COLO668 (cell line): Measurements from ENCODE around the gene ENTR1.
"Not testable (repeated sequence)": the region's sequence is repeated elsewhere in the genome, so short reads cannot be mapped to it uniquely, and the experiment has no call there.

ENCODE experiments used
- DNase-seq: peaks from one replicate; lab custom pipeline; 2025; ENCODE audit not compliant: unreplicated experiment; lab: John Stamatoyannopoulos, UW

The ENTR1 gene

DNA sequence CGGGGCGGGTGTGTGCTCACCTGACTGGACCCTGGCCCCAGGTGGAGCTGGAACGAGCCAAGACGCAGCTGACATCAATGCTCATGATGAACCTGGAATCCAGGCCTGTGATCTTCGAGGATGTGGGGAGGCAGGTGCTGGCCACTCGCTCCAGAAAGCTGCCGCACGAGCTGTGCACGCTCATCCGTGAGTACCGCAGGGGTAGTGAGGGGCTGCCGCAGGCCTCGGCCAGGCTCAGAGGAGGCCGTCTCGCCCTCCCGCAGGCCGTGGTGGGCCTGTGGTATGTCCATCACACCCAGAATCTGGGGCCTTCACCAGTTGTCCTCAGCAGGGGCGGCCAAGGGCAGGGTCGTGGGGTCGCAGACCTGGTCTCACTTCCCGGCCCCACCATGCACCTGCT lies 11.4 kb upstream of the ENTR1 start:
- DNase-seq, result no peak

DNA sequence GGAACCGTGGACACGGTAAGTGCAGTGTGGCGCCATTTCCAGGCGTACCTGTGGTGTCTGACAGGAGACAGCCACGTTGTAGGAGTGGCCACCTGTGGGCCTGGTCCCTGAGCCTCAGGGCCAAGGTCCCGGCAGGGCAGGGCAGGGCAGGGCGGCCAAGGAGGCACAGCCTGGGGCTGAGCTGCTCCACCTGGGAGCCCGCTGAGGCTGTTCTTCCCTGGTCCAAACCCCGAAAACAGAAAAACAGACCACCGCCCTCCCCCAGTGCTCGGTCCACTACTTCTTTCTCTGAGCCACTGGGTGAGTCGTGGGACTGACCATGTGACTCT lies 8.6 kb upstream of the ENTR1 start:
- no peak for DNase-seq

DNA sequence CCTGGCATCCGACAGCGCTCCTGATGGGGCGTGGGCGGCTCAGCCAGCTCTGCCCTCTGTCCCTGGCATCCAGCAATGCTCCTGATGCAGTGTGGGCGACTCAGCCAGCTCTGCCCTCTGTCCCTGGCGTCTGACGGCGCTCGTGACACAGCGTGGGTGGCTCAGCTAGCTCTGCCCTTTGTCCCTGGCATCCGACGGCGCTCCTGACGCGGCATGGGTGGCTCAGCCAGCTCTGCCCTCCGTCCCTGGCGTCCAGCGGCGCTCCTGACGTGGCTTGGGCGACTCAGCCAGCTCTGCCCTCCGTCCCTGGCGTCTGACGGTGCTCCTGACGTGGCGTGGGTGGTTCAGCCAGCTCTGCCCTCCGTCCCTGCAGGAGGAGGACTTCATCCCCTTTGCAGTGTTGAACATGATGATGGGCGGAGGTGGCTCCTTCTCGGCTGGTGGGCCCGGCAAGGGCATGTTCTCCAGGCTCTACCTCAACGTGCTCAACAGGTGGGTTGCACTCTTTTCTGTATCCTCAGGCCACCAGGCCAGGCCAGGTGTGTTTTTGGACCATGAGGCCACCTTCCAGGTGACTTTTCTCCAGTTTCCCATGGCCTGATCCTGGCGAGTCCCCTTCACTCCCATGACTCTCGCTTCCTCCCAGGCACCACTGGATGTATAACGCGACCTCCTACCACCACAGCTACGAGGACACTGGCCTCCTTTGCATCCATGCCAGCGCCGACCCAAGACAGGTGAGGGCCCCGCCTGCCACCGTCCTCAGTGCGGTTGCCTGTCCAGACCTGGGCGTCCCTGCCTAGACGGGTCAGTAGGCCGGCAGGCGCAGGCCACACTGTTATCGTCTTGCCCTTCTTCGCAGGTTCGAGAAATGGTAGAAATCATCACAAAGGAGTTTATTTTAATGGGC lies 8.0 kb upstream of the ENTR1 start:
- DNase-seq, result no peak

DNA sequence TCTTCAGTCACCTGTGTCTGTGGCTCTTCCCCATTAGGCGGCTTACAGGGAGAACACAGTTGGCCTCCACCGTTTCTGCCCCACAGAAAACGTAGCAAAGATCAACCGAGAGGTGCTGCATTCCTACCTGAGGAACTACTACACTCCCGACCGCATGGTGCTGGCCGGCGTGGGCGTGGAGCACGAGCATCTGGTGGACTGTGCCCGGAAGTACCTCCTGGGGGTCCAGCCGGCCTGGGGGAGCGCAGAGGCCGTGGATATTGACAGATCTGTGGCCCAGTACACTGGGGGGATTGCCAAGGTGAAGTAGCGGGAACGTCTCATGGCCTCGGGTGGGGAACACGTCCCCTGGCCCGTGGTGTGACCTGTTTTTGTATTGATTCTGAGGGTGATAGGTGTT lies 6.5 kb upstream of the ENTR1 start:
- DNase-seq, result no peak

DNA sequence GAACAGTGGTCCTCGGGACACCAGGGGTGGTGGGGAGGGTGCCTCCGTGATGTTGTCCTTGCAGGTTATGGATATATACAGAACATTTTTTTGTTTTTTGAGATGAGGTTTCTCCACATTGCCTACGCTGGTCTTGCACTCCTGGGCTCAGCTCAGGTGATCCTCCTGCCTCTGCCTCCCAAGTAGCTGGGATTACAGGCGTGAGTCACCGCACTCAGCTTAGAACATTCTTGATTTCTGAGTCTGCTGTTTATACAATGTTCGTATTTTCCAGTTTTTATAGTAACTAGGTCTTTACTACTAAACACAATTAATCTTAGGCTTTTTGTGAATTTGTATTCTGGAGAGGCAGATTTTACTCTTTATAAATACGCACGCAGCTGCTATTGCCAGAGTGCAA lies 6.0 kb upstream of the ENTR1 start:
- DNase-seq, result no peak

DNA sequence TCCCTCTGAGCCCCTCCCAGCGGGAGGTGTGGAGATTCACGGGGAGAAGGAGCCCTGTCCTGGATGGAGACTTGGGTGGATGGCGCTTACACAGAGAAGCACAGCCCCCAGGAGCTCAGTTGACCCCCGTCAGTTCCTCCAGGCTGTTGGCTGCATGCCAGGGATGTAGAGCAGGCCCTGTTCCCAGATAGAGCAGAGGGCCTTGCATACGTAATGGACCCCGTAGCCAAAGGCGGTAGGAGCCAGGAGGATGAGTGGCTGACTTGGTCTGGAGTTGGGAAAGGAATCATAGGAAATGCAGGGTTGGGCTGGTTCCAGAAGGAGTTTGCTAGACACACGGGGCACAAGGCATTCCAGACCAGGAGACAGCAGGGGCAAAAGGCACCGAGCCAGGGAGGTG lies 2.5 kb upstream of the ENTR1 start:
- no peak for DNase-seq

DNA sequence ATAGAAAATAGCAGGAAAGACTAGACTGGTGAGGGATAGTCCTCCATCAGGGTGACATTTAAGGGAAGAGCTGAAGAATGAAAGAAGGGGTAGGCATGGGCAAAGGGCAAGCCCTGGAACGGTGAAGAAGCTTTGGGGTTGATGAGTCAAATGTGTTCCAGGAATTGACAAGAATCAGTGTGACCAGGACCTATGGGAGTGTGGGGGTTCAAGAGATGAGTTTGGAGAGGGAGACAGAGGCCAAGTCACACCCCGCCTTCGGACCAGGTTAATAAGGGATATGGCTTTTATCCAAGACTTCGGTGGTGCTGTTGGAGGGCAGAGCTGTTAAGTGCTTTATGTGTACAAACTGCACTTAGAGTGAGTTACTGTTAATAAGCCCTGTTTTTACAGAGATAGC lies 964 bp upstream of the ENTR1 start:
- no peak for DNase-seq

DNA sequence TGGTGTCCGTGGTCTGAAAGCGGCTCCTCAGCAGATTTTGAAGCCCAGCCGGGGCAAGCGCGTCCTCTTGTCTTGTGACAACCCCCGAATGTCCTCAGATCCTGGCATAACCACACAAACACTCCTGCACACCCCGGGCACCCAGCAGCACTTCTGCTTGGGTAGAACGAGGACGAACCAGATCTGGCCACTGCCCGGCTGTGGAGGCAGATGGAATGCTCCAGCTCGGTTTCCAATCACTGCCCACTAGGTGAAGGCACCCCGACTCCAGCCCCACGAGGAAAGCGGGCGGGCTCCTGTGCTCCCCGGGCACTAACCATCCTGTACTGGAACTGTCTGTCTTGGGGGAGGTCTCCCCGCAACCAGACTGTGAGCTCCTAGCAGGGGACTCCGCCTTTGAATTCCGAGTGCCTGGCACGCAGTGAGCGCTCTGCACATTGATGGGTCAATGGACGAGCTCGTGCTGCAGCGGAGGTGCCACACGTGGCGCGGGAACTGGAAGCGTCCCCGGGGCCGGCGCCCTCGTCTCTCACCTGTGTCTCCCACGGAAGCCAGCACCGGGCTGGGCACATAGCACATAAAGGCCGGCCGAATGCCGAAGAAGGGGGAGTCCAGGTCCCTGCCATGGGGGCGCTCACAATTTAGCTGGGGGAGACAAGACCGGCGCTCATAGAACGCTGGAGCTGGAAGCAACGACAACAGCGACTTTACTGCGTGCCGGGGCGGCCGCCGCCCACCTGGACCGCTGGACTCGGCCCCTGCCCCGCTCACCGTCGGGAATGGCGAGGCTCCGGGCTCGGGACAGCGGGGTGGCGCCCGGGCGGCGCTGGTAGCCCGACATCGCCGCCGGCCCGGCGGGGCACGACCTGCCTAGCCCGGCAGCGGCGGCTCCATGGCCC lies 608 bp downstream of the ENTR1 start:
- peak; percentile 53 for DNase-seq

DNA sequence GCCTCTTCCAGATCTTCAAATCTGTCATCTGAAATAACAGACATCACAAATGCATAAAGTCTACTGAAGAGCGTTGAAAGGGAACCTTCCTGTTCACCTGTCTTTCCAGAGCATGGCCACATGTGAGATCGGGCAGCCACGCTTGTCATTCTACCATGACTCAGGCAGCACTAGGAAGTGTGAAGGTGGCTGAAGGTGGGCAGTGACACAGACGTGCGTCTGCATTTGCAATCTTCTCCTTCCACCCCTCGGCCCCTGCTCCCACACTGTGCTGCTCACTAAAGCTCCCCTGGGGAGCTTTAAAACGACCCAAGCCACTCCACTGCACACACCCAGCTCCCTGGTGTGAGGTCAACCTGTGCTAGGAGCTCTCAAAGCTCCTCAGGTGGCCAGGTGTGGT lies 2.5 kb downstream of the ENTR1 start:
- DNase-seq, result no peak

DNA sequence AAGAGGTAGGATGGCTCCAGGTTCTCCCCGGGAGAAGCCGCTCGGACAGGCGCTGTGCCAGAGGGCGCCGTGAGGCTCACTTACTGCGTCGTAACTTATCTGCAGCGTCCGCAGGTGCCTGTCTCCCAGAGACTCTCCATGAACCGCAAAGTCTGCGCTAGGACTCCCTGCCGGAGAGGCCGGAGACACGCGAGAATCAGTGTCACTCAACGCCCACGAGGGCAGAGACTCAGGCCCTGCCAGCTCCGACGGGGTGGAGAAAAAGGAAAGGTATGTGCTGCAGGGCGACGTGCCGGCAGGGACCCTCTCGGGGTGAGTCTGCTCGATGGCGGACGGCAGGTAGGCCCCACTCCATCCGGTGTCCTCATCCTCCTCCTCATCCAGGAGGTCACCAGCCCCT lies 3.4 kb downstream of the ENTR1 start:
- not testable (repeated sequence) for DNase-seq

DNA sequence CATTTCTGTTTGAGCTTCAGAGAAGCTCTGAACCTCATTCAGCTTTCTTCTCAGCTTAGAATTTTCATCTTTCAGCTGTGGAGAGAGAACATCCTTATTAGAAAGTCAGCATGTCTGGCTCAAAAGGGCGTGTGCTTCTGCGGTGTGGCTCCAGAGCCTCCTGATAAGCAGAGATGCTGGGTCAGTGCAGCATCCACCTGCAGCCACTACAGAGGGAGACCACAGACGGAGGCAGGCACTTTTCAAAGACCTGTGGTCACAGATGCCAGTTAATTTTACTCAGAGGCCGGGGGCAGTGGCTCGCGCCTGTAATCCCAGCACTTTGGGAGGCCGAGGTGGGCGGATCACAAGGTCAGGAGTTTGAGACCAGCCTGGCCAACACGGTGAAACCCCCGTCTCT lies 4.5 kb downstream of the ENTR1 start:
- DNase-seq, result not testable (repeated sequence)

DNA sequence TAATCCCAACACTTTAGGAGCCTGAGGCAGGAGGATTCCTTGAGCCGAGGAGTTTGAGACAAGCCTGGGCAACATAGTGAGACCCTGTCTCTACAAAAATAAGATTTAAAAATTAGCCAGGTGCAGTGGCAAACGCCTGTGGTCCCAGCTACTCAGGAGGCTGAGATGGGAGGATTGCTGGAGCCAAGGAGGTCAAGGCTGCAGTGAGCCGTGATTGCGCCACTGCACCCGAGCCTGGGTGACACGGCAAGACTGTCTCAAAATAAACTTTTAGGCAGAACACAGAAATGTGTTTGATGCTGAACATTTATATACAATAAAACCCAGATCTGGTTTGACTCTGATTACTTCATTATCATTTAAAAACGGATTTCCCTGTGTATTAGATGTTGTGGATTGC lies 4.9 kb downstream of the ENTR1 start:
- DNase-seq, result no peak

DNA sequence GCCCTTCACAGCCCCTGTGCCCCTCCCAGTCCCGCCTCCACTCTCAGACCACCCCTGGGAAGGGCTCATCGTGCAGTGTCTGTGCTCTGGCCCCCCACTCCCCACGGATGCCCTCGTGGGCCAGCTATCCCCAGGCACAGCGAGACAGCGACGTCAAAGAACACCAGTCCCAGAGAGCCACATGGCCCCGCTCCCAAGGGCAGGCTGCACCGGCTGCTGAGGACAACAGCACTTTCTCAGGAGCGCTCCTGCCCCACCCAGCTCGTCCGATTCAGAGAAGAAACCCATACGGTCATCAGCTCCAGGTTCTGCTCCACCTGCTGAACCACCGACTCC lies 5.6 kb downstream of the ENTR1 start:
- DNase-seq, result no peak

DNA sequence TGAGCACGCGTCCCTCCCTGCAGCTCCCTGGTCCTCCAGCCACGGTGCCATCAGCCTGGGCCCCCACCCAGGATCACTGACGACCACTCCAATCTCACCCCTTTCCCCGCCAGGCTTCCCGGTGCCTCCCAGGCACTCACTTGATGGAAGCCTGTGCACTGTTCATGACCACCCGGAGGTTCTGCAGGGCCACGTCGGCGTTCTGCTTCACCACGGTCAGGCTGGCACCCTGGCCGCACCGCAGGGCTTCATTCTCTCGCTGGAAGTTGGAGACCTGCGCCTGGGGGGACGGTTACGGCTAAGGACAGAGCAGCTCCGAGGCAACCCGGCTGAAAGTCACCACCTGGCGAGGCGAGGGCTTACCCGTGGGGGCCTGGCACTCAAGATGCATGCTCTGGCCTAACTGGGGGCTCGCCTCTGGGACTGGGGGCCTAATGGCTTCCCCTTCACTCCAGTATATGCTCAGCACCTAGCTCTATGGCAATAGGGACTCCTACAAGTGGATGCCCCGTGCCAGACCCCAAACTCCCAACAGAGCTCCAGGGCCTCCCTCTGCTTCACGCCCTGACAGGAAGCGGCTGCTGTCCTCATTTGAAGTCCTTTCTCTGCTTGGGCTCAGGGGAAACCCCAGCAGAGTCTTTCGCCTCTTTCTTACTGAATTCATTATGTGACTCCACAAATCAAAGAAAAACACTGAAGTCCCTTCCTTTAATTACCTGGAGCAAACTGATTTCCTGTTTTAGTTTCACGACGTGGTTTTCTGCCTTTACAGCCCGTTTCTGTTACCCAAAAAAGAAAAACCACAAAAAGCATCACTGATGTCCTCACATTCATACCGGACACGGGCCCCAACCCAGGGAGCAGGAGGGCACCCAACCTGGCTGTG lies 6.3 kb downstream of the ENTR1 start:
- no peak for DNase-seq

DNA sequence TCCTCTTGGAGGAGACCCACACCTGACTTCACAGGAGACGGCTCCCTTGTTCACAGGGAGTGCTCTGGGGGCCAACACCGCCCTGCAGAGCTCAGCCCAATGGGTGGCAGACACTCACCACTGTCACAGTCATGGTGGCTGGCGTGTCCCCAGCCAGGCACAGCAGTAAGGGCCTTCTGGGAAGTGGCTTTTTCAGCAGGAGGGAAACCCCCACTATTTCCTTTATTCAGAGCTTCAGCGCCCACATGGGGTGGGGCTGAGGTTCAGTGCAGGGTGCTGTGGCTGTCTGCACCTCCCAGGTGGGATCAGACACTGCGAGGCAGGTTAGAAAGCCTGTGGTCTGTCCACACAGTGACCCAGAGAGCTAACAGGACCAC lies 6.9 kb downstream of the ENTR1 start:
- DNase-seq, result no peak

DNA sequence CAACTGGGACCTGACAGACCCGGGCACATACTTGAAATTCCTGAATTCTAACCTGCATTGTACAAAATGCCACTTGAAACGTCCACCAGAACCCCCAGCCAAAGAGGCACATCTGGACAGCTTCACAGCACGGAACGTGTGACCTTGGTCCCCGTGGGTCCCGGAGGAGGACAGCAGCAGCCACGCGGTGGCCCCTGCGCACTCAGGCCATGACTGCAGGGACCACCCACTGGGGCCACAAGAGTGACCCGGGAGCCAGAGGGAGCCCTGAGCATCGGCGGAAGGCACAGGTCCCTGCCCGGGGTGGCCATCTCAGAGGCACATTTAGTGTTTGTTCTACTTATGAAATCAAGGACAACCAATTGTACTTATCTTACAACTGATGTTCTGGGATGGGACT lies 8.3 kb downstream of the ENTR1 start:
- DNase-seq, result no peak

DNA sequence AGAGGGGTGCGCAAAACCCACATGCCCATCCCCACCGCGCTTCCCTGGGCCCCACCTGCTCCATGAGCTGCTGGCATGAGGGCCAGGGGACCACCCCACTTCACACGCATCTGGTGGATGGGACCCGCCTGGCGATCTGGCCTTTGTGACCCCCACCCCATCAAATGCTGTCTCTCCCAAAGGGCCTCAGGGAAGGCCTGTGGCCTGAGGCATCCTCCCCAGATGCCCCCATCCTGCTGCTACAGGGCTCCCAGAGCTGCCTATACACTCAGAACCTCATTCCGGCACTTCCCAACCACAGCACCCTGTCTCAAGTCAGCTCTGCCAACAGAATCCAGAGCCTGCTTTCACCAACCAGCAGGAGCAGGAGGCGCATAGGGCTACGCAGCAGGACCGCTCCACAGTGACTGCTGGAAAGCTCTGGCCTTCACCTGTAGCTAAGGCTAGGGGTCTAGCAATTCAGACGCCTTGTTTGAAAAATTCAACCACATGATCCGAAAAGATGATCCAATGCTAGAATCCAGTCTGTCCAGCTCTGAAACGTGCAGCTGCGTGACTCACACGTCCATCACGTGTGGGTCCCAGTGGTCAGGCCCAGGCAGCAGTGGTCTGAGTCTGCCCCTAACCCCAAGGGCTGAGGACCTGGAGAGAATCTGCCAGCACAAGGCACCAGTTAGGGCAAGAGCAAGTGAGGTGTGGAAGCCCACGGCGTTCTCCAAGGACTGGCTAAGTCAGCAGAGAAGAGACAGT lies 9.1 kb downstream of the ENTR1 start:
- no peak for DNase-seq

DNA sequence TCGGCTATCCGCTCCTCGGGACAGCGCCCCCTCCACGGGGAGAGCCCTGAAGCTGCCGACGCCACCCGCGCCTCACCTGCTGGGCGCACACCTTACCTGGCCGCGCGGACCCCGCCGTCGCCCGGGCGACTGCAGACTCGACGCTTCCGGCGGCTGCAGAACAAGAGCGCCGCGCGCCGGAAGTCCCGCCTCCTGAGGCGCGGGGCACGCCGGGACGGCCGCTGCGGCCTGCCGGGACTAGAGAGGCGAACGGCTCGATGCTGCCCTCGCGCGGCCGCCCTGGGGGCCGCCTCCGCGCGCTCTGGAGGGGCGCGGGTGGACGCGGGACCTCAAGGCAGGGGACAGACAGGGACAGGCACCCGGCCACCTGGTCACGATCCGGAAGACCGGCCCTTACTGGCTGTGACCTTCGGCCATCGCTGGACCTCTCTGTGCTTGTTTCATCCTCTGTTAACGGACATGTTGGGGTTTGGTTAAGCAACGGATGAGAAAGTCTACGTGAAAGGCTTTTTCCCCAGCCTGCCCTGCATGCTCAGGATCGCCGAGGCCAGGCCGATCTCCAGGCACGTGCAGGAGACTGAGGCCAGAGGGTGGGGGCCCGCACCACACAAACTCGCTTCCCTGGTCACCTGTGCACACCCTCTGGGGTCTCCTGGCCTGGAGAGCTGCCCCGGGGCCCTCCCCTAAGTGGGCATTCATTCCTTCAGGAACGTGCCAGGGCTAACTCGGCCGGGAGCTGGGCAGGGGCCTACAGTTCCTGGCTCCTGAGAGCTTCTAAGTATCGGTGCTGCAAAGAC lies 10.2 kb downstream of the ENTR1 start, which contains the start of gene SNAPC4:
TSS of gene SNAPC4 (minus strand) at position 133 of the 797 bp plus-strand sequence. CDS start 1,742 bp downstream, outside the sequence.
- DNase-seq, result peak; percentile 95

DNA sequence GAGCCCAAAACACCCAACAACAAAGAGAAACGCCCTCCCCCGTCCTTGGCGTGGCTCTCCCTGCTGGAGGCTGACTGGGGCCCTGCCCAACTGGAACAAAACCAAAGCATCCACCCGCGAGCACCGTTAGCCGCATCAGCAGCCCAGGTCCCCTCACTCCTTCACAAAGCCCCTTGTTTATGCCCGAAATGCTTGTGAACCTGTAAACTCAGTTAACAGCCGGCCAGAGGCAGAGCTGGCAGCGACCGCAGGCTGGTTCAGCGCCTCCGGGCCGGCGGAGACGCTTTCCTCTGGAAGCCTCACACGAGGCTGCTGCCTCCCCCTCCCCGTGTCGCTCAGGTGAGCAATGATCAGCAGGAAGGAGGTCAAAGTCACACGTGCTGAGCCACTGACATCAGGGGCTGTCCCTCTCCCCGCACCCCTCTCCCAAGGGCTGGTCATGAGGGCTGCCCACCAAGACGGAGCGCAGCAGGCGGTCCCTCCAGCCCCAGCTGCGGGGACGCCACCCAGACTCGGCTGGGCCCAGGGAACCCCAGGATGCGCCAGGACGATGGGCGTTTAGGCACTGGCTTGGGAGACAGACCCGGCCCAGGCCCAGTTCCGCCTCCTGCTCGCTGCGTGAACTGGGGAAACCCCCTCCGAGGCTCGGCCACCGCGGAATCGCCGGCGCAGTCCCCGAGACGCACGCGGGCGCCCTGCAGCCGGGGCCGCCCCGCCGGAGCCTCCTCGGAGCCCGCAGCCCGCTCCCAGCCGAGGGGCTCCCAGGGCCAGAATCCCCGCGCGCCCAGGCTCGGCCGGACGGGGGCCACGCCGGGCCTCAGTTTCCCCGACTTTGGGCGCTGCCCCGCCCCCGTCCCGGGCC lies 11.0 kb downstream of the ENTR1 start:
- DNase-seq, result peak; percentile 47
